HL-60 (cell line): ENCODE results near the gene FH.

Source experiments
- POLR2AphosphoS5 ChIP-seq: IDR thresholded peaks from 2 replicates; pipeline ENCODE4 v1.6.1; 2012; ENCODE audit warnings: low read depth
- TF ChIP-seq, protein P1 (sequence below): IDR thresholded peaks from one replicate; pipeline ENCODE4 v1.5.1; 2011; ENCODE audit warnings: low read length, control low read depth, inconsistent platforms; ENCODE audit not compliant: insufficient read depth

GRCh38 chr1:241536304-241536703 is 16.7 kb upstream of the FH start:
- TF ChIP-seq, protein P1, sequence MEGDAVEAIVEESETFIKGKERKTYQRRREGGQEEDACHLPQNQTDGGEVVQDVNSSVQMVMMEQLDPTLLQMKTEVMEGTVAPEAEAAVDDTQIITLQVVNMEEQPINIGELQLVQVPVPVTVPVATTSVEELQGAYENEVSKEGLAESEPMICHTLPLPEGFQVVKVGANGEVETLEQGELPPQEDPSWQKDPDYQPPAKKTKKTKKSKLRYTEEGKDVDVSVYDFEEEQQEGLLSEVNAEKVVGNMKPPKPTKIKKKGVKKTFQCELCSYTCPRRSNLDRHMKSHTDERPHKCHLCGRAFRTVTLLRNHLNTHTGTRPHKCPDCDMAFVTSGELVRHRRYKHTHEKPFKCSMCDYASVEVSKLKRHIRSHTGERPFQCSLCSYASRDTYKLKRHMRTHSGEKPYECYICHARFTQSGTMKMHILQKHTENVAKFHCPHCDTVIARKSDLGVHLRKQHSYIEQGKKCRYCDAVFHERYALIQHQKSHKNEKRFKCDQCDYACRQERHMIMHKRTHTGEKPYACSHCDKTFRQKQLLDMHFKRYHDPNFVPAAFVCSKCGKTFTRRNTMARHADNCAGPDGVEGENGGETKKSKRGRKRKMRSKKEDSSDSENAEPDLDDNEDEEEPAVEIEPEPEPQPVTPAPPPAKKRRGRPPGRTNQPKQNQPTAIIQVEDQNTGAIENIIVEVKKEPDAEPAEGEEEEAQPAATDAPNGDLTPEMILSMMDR, result no peak
- TF ChIP-seq POLR2AphosphoS5, result no peak
